Effector memory CD8-positive, alpha-beta T cell (primary cell): Measurements from ENCODE around the gene SRRT.
"Not testable (repeated sequence)": the region's sequence is repeated elsewhere in the genome, so short reads cannot be mapped to it uniquely, and the experiment has no call there.

Source experiments
- ATAC-seq: fragments of 150-1000 bp; cut with Tn5 transposase; replicated peaks from 2 replicates; pipeline ENCODE4 v1.10.0; 2021; ENCODE audit warnings: mild to moderate bottlenecking, moderate library complexity
- DNase-seq, 3 experiments: peaks; one replicate each; pipeline ENCODE4 v3.0.0; 2021
- H3K27ac Mint-ChIP-seq, 2 donors: one replicate each; pipeline ENCODE4 v1.8.0; 2022; ENCODE audit warnings: mild to moderate bottlenecking in 2 of 2, mixed read lengths in 2 of 2, moderate library complexity in 2 of 2
- H3K27me3 Mint-ChIP-seq, 2 donors: one replicate each; pipeline ENCODE4 v1.8.0; 2022; ENCODE audit warnings: mixed read lengths in 2 of 2
- H3K36me3 Mint-ChIP-seq: one replicate; pipeline ENCODE4 v1.8.0; 2022; ENCODE audit warnings: mild to moderate bottlenecking, moderate library complexity, mixed read lengths; ENCODE audit not compliant: insufficient read depth
- H3K4me1 Mint-ChIP-seq, 2 donors: one replicate each; pipeline ENCODE4 v1.8.0; 2022; ENCODE audit warnings: low read depth in 2 of 2, mixed read lengths in 2 of 2
- H3K4me3 Mint-ChIP-seq, 2 donors: one replicate each; pipeline ENCODE4 v1.8.0; 2022; ENCODE audit warnings: mild to moderate bottlenecking in 2 of 2, mixed read lengths in 2 of 2, moderate library complexity in 2 of 2
- H3K9me3 Mint-ChIP-seq, 2 donors: one replicate each; pipeline ENCODE4 v1.8.0; 2022; ENCODE audit warnings: mixed read lengths in 2 of 2

The SRRT gene

GRCh38 chr7:100899432-100899831, 24.5 kb downstream of the SRRT start:
- Mint-ChIP-seq H3K9me3 (no peaks in the 10 kb centered on the region), H3K36me3 (peaks cover 11% of the 10 kb centered on the region), H3K4me1 (peaks cover 5 to 8% of the 10 kb centered on the region in 2 donors), H3K27me3 (peaks cover 37 to 63% of the 10 kb centered on the region in 2 donors), H3K4me3 (no peak overlapping the region), H3K27ac (no peak overlapping the region)
- no peak for DNase-seq
- no peak for ATAC-seq

GRCh38 chr7:100900978-100901377, 26.1 kb downstream of the SRRT start:
- Mint-ChIP-seq H3K9me3 (no peaks in the 10 kb centered on the region), H3K27me3 (peaks cover 32 to 54% of the 10 kb centered on the region in 2 donors), H3K4me3 (no peak overlapping the region), H3K27ac (no peak overlapping the region), H3K36me3 (peaks cover 5% of the 10 kb centered on the region), H3K4me1 (peaks cover 3 to 6% of the 10 kb centered on the region in 2 donors)
- no peak for DNase-seq
- no peak for ATAC-seq

GRCh38 chr7:100901921-100902332, 27.0 kb downstream of the SRRT start:
- DNase-seq (no peak), ATAC-seq (no peak)
- Mint-ChIP-seq H3K27me3 (peaks cover 28 to 47% of the 10 kb centered on the region in 2 donors), H3K27ac (no peak overlapping the region), H3K4me3 (no peak overlapping the region), H3K36me3 (no peaks in the 10 kb centered on the region), H3K4me1 (peaks cover 0 to 2% of the 10 kb centered on the region in 2 donors), H3K9me3 (no peaks in the 10 kb centered on the region)

- Mint-ChIP-seq H3K4me3 (no peak overlapping the region), H3K36me3 (no peaks in the 10 kb centered on the region), H3K27me3 (peaks cover 22 to 41% of the 10 kb centered on the region in 2 donors), H3K27ac (no peak overlapping the region), H3K9me3 (no peaks in the 10 kb centered on the region), H3K4me1 (no peaks in the 10 kb centered on the region)
- ATAC-seq (no peak), DNase-seq (no peak)
Observed at GRCh38 chr7:100902638-100903037, 27.7 kb downstream of the SRRT start.

GRCh38 chr7:100908512-100908911, 33.6 kb downstream of the SRRT start:
- H3K27ac Mint-ChIP-seq: no peak overlapping the region
- no peaks in the 10 kb centered on the region for H3K36me3 Mint-ChIP-seq
- H3K4me1 Mint-ChIP-seq: no peaks in the 10 kb centered on the region
- H3K9me3 Mint-ChIP-seq: no peaks in the 10 kb centered on the region
- H3K27me3 Mint-ChIP-seq: peaks cover 17 to 26% of the 10 kb centered on the region in 2 donors
- ATAC-seq: no peak
- H3K4me3 Mint-ChIP-seq: no peak overlapping the region
- DNase-seq: no peak

GRCh38 chr7:100910443-100910842, 35.5 kb downstream of the SRRT start:
- H3K4me3 Mint-ChIP-seq, H3K36me3 Mint-ChIP-seq, DNase-seq, ATAC-seq, H3K9me3 Mint-ChIP-seq, H3K4me1 Mint-ChIP-seq, H3K27ac Mint-ChIP-seq: not testable (repeated sequence)
- H3K27me3 Mint-ChIP-seq: peaks cover 29 to 44% of the 10 kb centered on the region in 2 donors

- Mint-ChIP-seq H3K4me3 (no peak overlapping the region), H3K27me3 (peaks cover 33 to 51% of the 10 kb centered on the region in 2 donors), H3K36me3 (no peaks in the 10 kb centered on the region), H3K27ac (no peak overlapping the region), H3K4me1 (peaks cover 0 to 1% of the 10 kb centered on the region in 2 donors), H3K9me3 (no peaks in the 10 kb centered on the region)
- DNase-seq (no peak), ATAC-seq (no peak)
Observed at GRCh38 chr7:100911484-100911883, 36.6 kb downstream of the SRRT start.

- no peaks in the 10 kb centered on the region for H3K36me3 Mint-ChIP-seq
- ATAC-seq: no peak
- peaks cover 0 to 1% of the 10 kb centered on the region in 2 donors for H3K4me1 Mint-ChIP-seq
- H3K4me3 Mint-ChIP-seq: no peak overlapping the region
- H3K27ac Mint-ChIP-seq: no peak overlapping the region
- no peak for DNase-seq
- peaks cover 47 to 62% of the 10 kb centered on the region in 2 donors for H3K27me3 Mint-ChIP-seq
- no peaks in the 10 kb centered on the region for H3K9me3 Mint-ChIP-seq
Observed at GRCh38 chr7:100914208-100914878, 39.4 kb downstream of the SRRT start.

- Mint-ChIP-seq H3K9me3 (no peaks in the 10 kb centered on the region), H3K27ac (no peak overlapping the region), H3K36me3 (no peaks in the 10 kb centered on the region), H3K4me1 (peaks cover 0 to 1% of the 10 kb centered on the region in 2 donors), H3K27me3 (peaks cover 53 to 66% of the 10 kb centered on the region in 2 donors), H3K4me3 (no peak overlapping the region)
- DNase-seq: no peak
- ATAC-seq: no peak
Observed at GRCh38 chr7:100914879-100915447, 40.1 kb downstream of the SRRT start.

GRCh38 chr7:100919335-100919734, 44.4 kb downstream of the SRRT start:
- not testable (repeated sequence) for H3K27ac Mint-ChIP-seq, ATAC-seq, H3K4me3 Mint-ChIP-seq, H3K4me1 Mint-ChIP-seq, DNase-seq, H3K36me3 Mint-ChIP-seq, H3K9me3 Mint-ChIP-seq
- H3K27me3 Mint-ChIP-seq: peaks cover 43 to 53% of the 10 kb centered on the region in 2 donors

GRCh38 chr7:100919779-100920437, 45.0 kb downstream of the SRRT start:
- not testable (repeated sequence) for H3K36me3 Mint-ChIP-seq, H3K27ac Mint-ChIP-seq, H3K4me3 Mint-ChIP-seq

GRCh38 chr7:100921039-100921438, 46.1 kb downstream of the SRRT start:
- no peak for DNase-seq
- Mint-ChIP-seq H3K27me3 (peaks cover 36 to 40% of the 10 kb centered on the region in 2 donors), H3K27ac (no peak overlapping the region), H3K4me3 (no peak overlapping the region), H3K9me3 (no peaks in the 10 kb centered on the region), H3K4me1 (peaks cover 0 to 1% of the 10 kb centered on the region in 2 donors), H3K36me3 (no peaks in the 10 kb centered on the region)
- ATAC-seq: no peak

More at GRCh38 chr7:100919779-100920437, 45.0 kb downstream of the SRRT start:
- DNase-seq, ATAC-seq, H3K9me3 Mint-ChIP-seq, H3K4me1 Mint-ChIP-seq: not testable (repeated sequence)
- H3K27me3 Mint-ChIP-seq: peaks cover 40 to 48% of the 10 kb centered on the region in 2 donors

GRCh38 chr7:100923616-100924015, 48.7 kb downstream of the SRRT start:
- not testable (repeated sequence) for H3K27ac Mint-ChIP-seq, H3K36me3 Mint-ChIP-seq, H3K4me1 Mint-ChIP-seq, DNase-seq, H3K4me3 Mint-ChIP-seq, H3K9me3 Mint-ChIP-seq, ATAC-seq
- peaks cover 20 to 24% of the 10 kb centered on the region in 2 donors for H3K27me3 Mint-ChIP-seq

- H3K27ac Mint-ChIP-seq: no peak overlapping the region
- no peak overlapping the region for H3K4me3 Mint-ChIP-seq
- H3K36me3 Mint-ChIP-seq: no peaks in the 10 kb centered on the region
- no peak for ATAC-seq
- DNase-seq: no peak
- H3K9me3 Mint-ChIP-seq: no peaks in the 10 kb centered on the region
- peaks cover 17 to 26% of the 10 kb centered on the region in 2 donors for H3K27me3 Mint-ChIP-seq
- peaks cover 0 to 4% of the 10 kb centered on the region in 2 donors for H3K4me1 Mint-ChIP-seq
Observed at GRCh38 chr7:100929808-100930174, 54.9 kb downstream of the SRRT start.
